ENCODE results near the gene PRSS8.

The PRSS8 gene

DNA sequence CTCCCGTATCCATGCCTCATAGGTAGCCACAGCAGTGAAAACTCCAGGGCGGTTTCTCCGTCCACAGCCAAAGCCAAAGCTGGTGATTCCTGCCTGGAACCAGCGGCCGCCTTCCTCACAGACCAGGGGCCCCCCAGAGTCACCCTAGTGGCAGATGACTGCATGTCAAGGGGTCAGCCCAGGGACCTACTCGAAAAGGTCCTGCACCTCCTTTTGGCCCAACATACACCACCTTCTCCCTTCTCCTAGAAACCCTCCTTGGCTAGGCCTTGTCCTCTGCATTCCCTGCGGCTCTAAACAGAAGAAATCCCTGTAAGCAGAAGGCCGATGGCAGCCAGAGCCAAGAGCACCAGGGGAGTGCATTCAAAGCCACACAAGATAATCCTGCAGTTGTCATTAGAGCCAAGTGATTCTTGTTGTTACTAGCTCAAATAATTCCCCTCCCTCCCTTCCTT is 8.2 kb upstream of the PRSS8 start:
- TF ChIP-seq POLR2AphosphoS5 (IDR thresholded peaks at IDR 0.05; ENCODE audit: low read depth, low read length) (no peak), REST (IDR thresholded peaks at IDR 0.05; ENCODE audit: insufficient read depth in 1 of 2, low read depth in 2 of 2, low read length in 2 of 2) (no peak), FOXP2 (optimal IDR thresholded peaks at IDR 0.05; ENCODE audit: borderline replicate concordance, extremely low read depth, extremely low read length, insufficient read depth) (no peak), TAF1 (IDR thresholded peaks at IDR 0.05; ENCODE audit: borderline replicate concordance, insufficient read depth, low read length) (no peak), SIN3A (IDR thresholded peaks at IDR 0.05; ENCODE audit: borderline replicate concordance, insufficient read depth, low read length) (no peak)

DNA sequence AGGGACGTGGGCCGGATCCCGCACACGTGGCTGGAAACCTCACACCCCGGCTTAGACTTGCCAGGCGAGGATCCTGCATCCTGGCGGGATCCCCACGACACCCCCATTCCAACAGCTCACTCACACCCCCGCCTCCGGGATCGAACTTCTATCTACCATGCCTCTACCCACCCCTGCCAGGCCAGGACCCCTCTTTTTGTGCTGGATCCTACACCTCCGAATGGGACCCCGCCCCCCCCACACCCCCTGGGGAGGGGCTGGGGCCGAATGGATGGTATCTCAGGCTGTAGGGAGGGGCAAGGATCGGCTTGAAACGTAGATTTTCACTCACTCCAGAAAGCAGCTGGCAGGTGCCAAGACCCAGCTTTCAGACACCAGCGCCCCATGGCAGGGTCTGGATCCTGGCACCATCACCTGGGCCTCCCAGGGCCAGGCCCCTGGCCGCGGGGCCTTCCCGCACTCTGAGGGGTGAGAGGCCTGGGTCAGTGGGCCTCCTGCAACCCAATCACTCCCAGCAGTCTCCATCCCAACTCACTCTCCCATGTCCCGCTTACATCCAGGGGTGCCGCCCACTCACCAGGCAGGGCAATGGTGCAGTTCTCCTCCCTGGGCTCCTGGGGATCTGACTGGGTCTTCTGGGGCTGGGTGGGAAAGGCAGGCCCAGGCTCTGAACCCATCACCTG is 7.6 kb upstream of the PRSS8 start:
- TF ChIP-seq SIN3A (IDR thresholded peaks at IDR 0.05; ENCODE audit: borderline replicate concordance, insufficient read depth, low read length), result no peak
- TF ChIP-seq REST (IDR thresholded peaks at IDR 0.05; ENCODE audit: insufficient read depth in 1 of 2, low read depth in 2 of 2, low read length in 2 of 2), result no peak
- TF ChIP-seq TAF1 (IDR thresholded peaks at IDR 0.05; ENCODE audit: borderline replicate concordance, insufficient read depth, low read length), result no peak
- TF ChIP-seq POLR2AphosphoS5 (IDR thresholded peaks at IDR 0.05; ENCODE audit: low read depth, low read length), result no peak
- no peak for TF ChIP-seq FOXP2 (optimal IDR thresholded peaks at IDR 0.05; ENCODE audit: borderline replicate concordance, extremely low read depth, extremely low read length, insufficient read depth)

GRCh38 chr16:31142109-31143010 is 6.8 kb upstream of the PRSS8 start:
- TF ChIP-seq POLR2AphosphoS5 (IDR thresholded peaks at IDR 0.05; ENCODE audit: low read depth, low read length) (peak; percentile 63; the same call in 1 of the 2 replicates), FOXP2 (optimal IDR thresholded peaks at IDR 0.05; ENCODE audit: borderline replicate concordance, extremely low read depth, extremely low read length, insufficient read depth) (no peak), SIN3A (IDR thresholded peaks at IDR 0.05; ENCODE audit: borderline replicate concordance, insufficient read depth, low read length) (no peak), TAF1 (IDR thresholded peaks at IDR 0.05; ENCODE audit: borderline replicate concordance, insufficient read depth, low read length) (peak; percentile 57; the same call in 1 of the 2 replicates)

- TF ChIP-seq TAF1 (IDR thresholded peaks at IDR 0.05; ENCODE audit: borderline replicate concordance, insufficient read depth, low read length) (no peak), POLR2AphosphoS5 (IDR thresholded peaks at IDR 0.05; ENCODE audit: low read depth, low read length) (no peak), SIN3A (IDR thresholded peaks at IDR 0.05; ENCODE audit: borderline replicate concordance, insufficient read depth, low read length) (no peak), FOXP2 (optimal IDR thresholded peaks at IDR 0.05; ENCODE audit: borderline replicate concordance, extremely low read depth, extremely low read length, insufficient read depth) (no peak), REST (IDR thresholded peaks at IDR 0.05; ENCODE audit: insufficient read depth in 1 of 2, low read depth in 2 of 2, low read length in 2 of 2) (no peak)
Observed at GRCh38 chr16:31141489-31142108, 6.1 kb upstream of the PRSS8 start.

All from PFSK-1 (cell line).